RKO (cell line): ENCODE results near the gene CALY.

ENCODE experiments used
- DNase-seq: peaks from one replicate; pipeline ENCODE4 v3.0.0-alpha.2; 2016; ENCODE audit warnings: low spot score

CALY gene

DNA sequence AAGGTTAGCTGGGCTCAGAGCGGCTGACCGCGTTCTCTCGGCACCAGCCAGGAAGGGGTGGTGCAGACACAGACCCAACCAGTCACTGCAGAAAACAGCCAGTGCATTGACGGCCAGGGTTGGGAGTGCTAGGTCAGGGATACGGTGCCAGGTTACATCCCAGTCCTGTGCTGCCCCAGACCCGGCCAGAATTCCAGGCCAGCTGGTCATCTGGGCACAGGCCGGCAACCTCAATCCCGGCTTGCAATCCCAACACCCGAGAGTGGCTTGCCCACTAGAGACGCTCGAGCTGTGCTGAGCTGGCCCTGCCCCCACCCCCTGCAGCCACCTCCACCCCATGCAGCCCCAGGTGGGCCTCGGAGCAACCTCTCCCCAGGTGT, 14.2 kb upstream of the CALY start:
- DNase-seq, result no peak

DNA sequence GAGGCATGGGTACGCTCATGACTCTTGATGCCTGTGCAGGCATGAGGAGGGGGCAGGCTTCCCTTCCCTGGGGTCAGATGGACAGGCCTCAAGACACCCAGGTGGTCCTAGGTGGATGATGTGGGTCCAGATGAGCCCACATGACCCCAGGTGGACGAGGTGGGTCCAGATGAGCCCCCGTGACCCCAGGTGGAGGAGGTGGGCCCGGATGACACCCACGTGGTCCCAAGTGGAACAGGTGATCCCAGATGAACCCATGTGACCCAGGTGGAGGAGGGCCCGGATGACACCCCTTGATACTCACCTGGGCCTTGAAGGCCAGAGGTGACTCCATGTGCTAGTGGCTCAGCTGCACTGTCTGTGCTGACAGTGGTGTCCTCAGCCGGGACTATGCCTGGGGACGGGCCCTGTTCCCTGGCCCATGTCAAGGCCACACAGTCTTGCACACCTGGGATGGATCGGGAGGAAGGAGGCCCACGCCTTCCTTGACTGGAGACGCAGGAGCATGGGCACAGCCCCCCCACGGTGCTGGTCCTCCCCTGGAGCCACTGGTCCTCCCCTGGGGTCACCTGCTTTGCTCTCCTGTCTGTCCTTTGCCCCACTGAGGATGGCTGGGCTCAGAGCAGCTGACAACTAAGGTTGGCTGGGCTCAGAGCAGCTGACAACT, 13.7 kb upstream of the CALY start:
- DNase-seq, result no peak

DNA sequence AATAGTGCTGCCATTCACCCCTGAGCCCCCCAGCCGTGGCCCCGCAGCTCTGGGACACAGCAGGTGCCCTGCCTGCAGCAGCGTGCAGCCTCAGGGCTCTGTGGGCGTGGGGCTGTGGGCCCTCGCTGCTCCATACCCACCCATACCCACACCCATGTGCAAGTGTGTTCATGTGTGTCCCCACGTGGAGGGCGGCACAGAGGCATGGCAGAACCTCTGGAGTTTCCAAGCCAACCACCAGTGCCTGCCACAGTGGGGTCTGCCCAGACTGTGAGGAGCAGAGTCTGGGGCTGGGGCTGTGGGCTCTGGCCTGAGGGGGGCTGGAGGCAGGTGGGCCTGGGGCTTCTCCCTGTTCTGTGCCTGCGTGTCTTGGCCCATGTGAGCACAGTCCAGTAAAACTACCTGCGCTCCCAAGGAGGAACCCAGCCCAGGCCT, 12.9 kb upstream of the CALY start:
- no peak for DNase-seq

DNA sequence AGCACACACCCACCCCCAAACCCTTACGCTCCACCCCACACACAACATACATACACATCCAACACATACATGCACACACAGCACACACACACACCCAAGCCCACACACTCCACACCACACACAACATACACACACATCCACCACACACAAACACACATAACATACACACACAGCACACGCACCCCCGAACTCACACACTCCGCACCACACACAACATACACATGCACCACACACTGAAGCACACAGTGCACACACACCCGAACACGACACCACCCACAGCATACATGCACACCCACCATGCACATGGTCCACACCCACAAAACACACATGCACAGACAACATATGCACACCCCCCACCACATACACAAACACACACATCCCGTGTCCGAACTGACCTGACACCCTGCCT, 12.5 kb upstream of the CALY start:
- DNase-seq, result no peak

DNA sequence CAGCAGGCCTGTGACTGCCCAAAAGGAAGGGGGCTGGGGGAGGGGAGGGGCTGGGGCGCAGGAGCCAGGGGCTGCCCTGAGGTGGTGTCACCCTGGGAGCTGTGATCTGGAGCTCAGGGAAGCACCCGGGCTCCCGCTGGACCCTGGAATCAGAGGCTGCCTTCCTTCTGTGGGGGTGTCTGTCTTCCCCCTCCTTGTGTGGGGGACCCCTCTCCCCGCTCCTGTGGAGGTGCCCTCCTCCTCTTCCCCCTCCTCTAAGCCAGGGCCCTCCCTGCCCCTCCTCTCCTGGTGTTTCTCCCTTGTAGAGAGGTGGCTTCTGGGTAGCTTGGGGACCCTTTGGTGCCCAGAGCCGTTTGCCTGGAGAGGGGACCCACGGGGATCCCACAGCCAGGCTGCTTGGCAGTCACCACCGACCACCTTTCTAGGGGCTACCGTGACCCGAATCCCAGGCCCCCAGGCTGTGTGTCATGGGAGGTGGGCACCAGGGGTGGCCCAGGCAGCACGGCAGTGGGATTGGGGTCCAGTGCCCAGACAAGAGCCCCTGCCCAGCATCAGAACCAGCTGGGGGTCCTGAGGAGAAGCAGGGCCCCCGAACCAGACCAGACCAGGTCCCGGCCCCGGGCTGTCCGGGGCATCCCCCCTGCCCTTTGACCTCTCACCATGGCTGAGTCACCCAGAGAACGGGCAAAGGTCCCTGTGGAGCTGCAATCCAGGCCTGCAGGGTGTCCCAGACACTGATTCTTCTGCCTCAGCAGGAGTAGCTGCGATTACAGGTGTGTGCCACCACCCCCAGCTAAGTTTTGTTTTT, 11.2 kb upstream of the CALY start:
- DNase-seq, result no peak

DNA sequence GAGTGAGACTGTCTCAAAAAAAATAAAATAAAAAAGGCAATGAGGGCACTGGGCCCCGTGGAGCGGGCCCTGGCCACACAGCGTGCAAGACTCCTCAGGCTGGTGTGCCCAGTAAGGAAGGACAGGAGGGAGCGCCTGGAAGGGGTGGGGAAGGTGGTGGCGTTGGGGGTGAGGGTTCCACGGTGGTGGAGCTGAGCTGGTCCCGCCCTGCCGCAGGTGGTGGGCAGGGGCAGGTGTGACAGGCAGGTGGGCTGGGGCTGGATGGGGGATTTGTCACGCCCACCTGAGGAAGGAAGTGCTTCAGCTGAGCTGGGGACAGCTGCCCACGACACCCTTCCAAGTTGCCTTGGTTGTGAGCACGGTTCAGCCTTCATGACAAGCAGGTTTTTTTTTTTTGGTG, 9.7 kb upstream of the CALY start:
- DNase-seq, result no peak

DNA sequence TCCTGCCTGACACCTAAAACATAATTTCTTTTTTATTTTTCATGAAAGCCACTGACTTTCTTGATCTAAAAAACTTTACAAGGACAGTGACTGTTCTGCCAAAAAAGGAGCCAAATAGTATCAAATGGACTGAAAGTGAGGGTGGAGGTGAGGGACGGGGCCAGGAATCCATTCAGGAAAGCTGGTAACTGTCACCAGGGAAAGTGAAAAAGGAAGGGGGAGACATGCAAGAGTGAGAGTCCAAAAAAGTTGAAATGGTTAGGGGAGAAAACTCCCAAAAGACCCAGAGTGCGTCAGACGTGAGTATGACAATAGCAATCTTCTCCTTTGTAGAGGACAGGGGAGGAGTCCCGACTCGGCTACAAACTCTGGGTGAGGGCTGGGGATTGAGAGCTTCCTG, 7.5 kb upstream of the CALY start:
- no peak for DNase-seq

DNA sequence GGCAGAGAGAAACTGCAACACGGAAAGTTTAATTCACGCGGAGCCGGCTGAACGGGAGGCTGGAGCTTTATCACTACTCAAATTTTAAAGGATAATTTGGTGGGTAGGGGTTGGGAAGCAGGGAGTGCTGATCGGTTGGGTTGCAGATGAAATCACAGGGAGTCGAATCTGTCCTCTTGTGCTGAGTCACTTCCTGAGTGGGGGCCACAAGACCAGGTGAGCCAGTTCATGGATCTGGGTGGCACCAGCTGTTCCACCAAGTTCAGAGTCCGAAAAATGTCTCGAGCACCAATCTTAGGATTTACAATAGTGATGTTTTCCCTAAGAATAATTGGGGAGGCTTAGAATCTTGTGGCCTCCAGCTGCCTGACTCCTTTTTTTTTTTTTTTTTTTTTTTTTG, 6.9 kb upstream of the CALY start:
- no peak for DNase-seq

DNA sequence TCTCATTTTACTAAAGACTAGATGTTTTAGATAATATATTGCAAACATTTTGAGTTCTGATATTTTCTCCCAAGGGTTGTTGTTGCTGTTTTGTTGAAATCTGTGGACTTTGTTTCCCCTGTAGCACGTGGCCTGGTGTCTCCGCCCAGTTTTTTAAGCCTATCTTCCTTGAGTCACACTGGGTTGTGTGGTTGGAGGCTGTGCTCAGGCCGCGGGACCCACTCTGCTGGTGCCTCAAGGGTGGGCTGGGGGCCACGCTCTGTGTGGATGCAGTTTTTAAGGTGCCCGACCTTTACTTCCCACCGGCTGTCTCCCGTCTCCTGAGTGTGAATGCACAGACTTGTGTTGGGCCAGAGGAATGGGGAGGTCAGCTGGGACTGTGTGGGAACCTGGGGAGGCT, 6.2 kb upstream of the CALY start:
- no peak for DNase-seq

DNA sequence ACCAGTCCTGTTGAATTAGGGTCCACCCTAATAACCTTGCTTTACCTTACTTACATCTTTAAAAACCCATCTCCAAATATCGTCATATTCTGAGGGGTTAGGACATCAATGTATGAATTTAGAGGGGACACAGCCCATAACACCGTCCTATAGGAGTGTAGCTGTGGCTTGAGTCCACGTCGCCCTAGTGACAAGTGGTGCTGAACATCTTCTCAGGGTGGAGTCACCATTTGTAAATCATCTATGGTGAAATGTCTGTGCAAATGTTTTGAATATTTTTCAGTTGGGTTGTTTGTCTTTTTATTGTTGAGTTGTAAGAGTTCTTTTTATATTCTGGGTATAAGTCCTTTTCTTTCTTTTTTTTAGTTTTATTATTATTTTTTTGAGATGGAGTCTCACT, 5.3 kb upstream of the CALY start:
- no peak for DNase-seq

DNA sequence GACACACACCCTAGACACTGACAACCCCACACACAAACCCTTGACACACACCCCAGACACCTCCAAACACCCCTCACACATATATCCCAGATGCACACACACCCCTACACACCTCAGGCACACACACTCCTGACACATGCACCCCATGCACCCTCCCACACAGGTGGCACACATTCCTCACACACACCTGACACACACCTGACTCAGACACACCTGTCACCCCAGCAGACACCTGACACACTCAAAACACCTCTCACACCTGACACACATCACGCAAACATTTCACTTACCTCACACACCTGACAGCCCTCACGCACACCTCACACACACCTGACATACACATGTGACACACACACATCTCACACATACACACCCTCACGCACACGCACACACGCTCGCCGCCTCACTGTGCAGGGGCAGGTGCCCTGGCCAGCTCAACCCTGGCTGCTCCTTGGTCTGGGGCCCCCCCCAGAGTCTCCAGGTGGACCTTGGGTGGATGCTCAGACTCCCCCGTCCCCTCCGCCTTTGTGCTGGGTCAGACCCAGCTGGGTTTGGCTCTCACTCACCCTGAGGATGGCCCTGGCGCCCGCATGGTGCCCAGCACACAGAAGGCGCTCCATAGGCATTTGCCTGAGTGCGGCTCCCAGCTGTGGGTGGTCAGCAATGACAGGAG, 3.1 kb upstream of the CALY start:
- DNase-seq, result no peak

DNA sequence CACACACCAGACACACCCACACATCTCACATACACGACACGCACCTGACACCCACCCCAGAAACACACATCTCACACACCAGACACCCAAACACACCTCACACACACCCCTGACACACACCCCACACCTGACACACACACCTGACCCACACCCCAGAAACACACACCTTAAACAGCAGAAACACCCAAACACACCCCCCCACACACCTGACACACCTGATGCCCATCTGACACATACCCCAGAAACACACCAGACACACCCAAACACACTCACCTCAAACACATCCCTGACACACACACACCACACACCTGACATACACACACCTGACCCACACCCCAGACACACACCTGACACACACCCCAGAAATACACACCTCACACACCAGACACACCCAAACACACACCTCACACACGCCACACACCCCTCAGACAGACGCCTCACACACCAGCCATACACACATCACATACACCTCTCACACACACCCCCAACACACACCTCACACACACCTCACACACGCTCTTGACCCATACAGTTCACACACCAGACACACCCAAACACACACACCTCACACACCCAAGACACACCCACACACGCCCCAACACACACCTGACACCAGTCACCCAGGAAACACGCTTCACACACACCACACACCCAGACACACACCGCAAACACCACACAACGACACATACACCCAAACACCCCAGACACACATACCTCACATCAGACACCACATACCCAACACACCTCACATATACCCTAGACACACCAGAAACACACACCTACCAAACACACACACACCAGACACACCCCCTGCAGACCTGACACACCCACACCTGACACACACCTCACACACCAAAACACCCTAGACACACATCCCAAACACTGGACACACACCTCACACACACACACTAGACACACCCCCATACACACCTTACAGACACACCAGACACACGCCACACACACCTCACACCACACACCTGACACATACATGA, 1.7 kb upstream of the CALY start:
- DNase-seq, result no peak

DNA sequence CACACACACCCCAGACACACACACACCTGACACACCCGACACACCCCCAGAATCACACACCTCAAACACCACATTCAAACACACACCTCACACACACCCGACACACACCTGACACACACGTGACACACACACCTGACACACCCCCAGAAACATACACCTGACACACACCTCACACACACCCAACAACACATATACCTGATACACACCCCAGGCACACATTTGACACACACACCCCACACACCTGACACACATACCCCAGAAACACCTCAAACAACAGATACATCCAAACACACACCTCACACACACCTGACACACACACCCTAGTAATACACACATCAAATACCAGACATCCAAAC, 652 bp upstream of the CALY start:
- no peak for DNase-seq

DNA sequence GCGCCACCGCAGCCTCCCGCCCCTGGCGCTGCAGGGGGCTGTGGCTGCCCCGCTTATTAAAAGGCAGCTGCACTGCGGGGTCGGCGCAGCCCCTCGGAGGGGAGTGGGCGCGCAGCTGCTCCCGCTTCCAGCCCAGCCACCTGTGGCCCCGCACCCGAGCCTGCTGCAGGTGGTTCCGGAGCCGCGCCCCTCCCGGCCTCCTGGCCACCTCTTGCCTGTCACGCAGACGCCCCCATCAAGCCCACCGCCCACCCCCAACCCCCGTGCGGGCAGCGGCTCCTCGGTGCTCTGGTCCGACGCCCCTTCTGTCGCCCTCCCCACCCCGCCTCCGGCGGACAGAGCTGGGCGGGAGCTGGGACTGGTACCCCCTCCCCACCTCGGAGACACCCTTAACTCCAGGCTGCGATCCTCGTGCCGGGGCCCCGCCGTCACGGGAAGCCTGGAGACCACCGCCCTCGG, 549 bp downstream of the CALY start:
- DNase-seq, result no peak

DNA sequence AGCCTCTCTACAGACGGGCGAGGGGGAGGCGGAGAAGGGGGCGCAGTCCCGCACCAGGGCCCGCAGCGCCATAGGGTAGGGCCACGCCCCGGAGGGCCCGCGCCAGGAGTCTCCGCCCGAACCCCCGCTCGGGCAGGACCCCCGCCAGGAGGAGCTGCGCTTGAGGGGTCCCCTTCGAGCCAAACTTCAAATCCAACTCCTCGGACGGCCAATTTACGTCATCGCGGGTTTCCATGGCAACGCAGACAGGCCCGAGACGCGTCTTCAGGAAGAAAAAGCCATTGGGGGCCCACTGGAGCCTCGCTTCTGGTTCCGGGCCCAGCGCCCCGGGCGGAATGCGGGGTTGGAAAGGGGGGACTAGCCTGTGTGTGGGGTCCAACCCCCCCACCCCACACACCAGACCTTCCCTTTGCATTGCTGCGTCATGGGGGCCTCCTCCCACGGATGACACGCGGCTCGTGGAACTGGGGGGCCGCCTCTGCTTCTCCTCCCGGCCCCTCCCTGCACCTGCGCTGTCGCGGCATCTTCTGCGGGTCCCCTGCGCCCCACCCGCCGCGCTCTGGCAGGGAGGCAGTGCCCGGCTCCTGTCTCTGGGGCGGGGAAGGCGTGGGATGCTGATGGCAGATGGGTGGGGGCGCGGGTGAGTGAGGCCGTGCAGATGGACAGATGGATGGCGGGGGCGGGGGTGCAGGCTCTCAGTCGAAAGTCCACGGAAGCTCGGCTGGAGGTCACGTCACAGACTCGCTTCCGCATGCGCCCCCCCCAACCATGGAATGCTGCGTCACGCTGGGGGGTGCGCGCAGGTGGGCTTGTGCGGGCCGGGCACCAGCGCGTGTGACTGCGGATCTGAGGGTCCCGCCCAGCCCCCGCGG, 1.2 kb downstream of the CALY start:
- DNase-seq, result no peak

DNA sequence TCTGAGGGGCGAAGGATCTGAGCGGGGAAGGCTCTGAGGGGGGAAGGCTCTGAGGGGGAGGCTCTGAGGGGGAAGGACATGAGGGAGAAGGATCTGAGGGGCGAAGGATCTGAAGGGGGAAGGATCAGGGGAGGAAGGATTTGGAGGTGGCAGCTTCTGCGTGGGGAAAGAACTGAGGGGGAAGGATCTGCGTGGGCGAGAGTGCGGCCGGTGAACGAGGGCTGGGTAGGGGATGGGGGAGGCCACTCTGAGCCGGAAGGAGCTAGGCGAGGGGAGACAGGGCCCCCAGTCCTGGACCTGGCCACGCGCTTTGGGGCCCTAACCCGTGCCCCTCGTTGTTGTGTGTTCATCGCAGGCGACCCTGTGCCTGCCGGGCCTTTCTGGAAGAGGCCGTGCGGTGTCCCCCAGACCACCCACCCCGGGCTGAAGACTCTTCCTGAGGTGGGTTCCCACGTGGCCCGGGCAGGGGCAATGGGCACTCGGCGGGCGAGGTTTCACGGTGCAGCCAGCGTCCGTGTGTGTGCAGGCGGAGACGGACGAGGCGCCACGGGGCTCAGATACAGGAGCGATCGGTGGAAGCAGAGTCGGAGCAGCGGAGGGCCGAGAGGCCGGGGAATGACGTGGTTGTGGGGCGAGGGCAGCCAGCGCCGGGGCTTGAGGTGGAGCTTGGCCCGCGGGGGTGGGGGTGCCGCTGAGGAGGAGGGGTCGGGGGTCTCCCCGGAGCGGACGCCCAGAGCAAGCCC, 2.0 kb downstream of the CALY start:
- DNase-seq, result no peak

DNA sequence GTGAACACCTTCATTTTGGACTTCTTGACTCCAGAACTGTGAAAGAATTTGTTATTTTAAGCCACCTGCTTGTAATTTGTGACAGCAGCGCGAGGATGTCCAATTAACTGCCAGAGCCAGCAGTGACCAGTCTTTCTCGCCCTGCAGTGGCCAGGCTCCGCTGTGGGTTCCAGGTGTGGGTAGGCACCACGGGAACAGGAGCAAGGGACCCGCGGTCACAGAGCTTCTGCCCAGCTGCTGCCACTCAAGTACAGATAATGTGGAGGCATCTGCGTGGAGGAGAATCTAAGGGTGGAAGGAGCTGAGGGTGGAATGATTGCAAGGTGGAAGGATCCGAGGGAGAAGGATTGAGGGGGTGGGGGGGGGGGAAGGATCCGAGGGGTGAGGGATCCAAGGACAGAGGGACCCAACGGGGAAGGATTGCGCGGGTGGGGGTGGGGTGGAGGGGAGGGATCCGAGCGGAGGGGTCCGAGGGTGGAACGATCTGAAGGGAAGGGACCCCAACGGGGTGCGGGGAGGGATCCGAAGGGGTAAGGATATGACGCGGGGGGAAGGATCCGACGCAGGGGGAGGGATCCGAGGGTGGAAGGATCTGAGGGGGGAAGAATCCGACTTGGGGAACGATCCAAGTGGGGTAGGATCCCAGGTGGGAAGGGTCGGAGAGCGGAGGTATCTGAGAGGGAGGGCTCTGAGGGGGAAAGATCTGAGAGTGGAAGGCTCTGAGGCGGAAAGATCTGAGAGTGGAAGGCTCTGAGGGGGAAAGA, 3.6 kb downstream of the CALY start:
- DNase-seq, result no peak

DNA sequence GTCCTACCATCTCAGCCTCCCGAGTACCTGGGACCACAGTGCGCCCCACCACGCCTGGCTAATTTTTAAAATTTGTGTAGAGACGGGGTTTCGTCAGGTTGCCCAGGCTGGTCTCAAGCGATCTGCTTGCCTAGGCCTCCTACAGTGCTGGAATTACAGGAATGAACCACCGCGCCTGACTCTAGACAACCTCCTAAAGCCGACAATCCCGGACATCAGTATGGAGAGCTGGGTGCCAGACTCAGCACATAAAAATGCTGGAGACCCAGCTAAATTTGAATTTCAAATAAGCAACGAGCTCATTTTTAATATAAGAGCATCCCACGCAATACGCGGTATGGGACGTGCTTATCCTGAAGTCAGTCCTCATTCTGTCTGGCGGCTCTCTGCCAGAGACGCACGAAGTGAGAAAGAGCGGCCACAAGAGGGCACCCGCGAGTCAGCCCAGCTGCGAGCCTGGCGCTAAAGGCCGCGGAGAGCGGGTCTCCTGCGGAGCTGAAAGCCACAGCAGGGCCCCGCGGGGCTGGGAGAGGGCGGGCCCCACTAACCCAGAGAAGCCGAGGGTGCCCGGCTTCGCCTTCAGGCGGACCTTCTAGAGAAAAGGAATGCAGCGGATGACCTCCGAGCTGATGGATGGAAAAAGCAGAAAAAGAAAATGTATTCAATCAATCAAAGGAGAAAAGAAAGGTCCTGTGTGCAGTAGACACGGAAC, 7.0 kb downstream of the CALY start:
- peak; percentile 88 for DNase-seq
